NT2/D1 (cell line): ENCODE measurements around the gene DBN1.
A peak's percentile ranks its signal among the peaks of the same experiment; 100 is the strongest.
"Not testable (repeated sequence)": the region's sequence is repeated elsewhere in the genome, so short reads cannot be mapped to it uniquely, and the experiment has no call there.

ENCODE experiments used
- DNase-seq: peaks from one replicate; pipeline ENCODE4 v3.0.0-alpha.2; 2011; ENCODE audit warnings: low read depth, low spot score
- H3K27me3 ChIP-seq: 2 replicates; pipeline ENCODE4 v1.6.0; 2011; ENCODE audit warnings: mild to moderate bottlenecking; ENCODE audit not compliant: insufficient read length, insufficient read depth
- H3K36me3 ChIP-seq: 2 replicates; pipeline ENCODE4 v1.6.1; 2011; ENCODE audit warnings: mild to moderate bottlenecking, low read length, mixed read lengths; ENCODE audit not compliant: insufficient read depth, insufficient read length
- H3K4me1 ChIP-seq: 2 replicates; pipeline ENCODE4 v1.5.1; 2011; ENCODE audit not compliant: insufficient read depth, insufficient read length
- H3K4me3 ChIP-seq: 2 replicates; pipeline ENCODE4 v1.5.1; 2011; ENCODE audit warnings: low read depth; ENCODE audit not compliant: insufficient read length
- H3K9ac ChIP-seq: 2 replicates; pipeline ENCODE4 v1.6.0; 2011; ENCODE audit warnings: low read depth; ENCODE audit not compliant: insufficient read length
- H3K9me3 ChIP-seq: 2 replicates; pipeline ENCODE4 v1.5.1; 2011; ENCODE audit warnings: mild to moderate bottlenecking, low read length; ENCODE audit not compliant: insufficient read depth
- SUZ12 ChIP-seq: IDR thresholded peaks from 2 replicates; pipeline ENCODE4 v1.6.1; 2011; ENCODE audit not compliant: insufficient read length, insufficient read depth; ENCODE audit errors: extremely low read depth
- YY1 ChIP-seq: IDR thresholded peaks from 2 replicates; pipeline ENCODE4 v1.6.1; 2011; ENCODE audit not compliant: insufficient read length, insufficient read depth
- ZNF274 ChIP-seq: IDR thresholded peaks from 2 replicates; pipeline ENCODE4 v1.6.1; 2011; ENCODE audit warnings: mild to moderate bottlenecking, low read depth, low read length

Gene DBN1

DNA sequence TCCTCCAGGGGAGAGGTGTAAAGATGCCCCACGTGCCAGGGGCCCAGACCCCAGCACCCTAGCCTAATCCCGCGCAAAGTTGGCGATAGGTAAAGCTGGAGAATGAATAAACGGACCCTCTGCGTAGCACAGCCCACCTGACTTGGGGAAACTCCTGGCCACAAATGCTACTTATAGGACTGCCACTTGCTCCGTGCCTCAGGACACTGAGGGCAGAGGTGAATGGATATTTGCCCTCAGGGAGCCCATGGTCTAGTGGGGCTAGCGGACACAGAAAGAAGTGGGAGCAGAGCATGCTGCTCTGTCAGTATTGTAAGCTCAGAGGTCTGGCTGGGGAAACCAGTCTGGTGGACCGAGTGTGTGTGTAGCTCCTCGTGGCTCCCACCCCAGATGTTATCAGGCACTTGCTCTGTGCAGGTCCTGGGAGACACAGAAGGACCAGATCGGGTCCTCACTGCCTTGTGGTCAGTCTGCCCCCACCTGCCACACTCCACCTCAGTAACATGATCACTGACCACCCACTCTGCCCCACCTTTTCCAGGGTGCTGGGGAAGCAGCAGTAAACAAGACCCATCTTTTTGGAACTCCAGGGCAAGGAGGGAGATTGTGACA, 46.1 kb downstream of the DBN1 start:
- TF ChIP-seq YY1 = no peak
- TF ChIP-seq SUZ12 = no peak
- TF ChIP-seq ZNF274 = no peak
- H3K9me3 ChIP-seq = no peaks in the 10 kb centered on the region
- H3K27me3 ChIP-seq = no peaks in the 10 kb centered on the region
- H3K4me1 ChIP-seq = peaks cover 25% of the 10 kb centered on the region
- H3K36me3 ChIP-seq = peaks cover 34% of the 10 kb centered on the region
- H3K9ac ChIP-seq = peak overlapping the region; percentile 97
- H3K4me3 ChIP-seq = peak overlapping the region; percentile 90
- no peak for DNase-seq

DNA sequence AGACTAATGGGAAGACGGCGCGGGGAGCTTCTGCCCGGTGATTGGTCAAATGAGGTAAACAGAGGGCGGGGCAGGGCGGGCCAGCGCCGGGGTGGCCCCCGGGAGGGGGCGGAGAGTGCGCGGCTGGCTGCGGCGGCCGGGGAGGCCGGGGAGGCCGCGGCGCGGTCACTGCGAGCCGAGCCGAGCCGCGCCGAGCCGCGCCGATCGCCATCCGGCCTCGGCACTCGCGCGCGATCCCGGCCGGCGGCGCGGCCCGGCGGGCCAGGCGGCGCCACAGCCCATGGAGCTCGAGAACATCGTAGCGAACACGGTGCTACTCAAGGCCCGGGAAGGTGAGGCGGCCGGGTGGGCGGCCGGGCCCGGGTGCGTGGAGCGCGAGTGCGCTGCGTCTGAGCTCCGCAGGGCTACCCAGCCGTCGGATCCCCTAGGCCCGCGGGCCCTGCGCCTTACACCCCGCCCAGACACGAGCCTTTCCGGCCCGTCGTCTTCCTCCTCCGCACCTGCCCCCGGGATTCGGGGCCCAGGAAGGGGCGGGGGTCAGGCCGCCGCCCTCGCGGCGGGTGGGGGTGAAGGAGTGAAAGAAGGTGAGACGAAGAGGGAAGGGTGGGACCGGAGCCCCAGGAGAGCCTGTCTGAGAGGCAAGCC, 46.7 kb downstream of the DBN1 start, which contains the start of gene GRK6:
Gene GRK6, plus strand, starts transcription at position 111 of the 645 bp plus-strand sequence. Its CDS starts 170 bp downstream, at position 281.
- Histone ChIP-seq H3K4me3 (peak within 1 kb of the TSS; percentile 90), H3K4me1 (peaks cover 25% of the 10 kb centered on the region), H3K27me3 (no peaks in the 10 kb centered on the region), H3K36me3 (peaks cover 28% of the 10 kb centered on the region), H3K9ac (peak within 1 kb of the TSS; percentile 97), H3K9me3 (no peaks in the 10 kb centered on the region)
- TF ChIP-seq YY1 (no peak), ZNF274 (no peak), SUZ12 (no peak)
- no peak for DNase-seq

DNA sequence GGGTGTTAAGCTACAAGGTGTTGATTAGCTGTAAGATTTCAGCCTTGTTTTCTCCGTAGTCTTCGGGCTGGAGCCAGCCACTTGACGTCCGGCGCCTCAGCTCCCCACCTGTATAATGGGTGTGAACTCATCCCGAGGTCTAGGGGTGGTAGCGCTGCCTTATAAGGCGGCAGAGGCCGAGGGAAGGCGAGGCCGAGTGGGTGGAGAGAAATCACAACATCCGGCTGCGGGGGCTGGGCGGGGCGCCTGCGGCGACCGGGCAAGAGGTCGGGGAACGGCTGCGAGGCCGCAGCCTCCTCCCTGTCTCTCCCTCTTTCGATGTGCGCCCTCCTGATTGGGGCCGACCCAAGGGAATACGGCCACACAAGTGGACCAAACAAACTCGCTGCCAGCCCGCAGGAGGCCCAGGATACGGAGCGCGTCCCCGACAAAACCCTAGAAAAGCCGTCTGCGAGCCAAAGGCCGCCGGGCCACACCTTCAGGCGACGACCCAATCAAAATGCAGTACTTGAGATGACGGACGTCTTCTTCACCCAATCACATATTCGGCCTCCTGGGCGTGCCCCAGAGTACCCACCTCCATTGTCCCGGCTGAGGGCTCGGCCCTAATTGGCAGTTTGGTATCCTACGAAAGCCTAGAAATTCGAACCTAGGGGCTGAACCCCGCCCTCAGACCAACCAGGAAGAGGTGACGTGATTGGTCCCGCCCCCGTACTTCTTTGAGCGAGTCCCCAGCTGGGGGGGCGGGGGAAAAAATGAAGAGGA, 47.5 kb downstream of the DBN1 start:
- peaks cover 21% of the 10 kb centered on the region for H3K36me3 ChIP-seq
- no peaks in the 10 kb centered on the region for H3K9me3 ChIP-seq
- no peaks in the 10 kb centered on the region for H3K27me3 ChIP-seq
- H3K9ac ChIP-seq = peak overlapping the region; percentile 85
- H3K4me1 ChIP-seq = peaks cover 27% of the 10 kb centered on the region
- H3K4me3 ChIP-seq = peak overlapping the region; percentile 65
- TF ChIP-seq SUZ12 (no peak), ZNF274 (no peak), YY1 (no peak)
- peak; percentile 100 for DNase-seq

DNA sequence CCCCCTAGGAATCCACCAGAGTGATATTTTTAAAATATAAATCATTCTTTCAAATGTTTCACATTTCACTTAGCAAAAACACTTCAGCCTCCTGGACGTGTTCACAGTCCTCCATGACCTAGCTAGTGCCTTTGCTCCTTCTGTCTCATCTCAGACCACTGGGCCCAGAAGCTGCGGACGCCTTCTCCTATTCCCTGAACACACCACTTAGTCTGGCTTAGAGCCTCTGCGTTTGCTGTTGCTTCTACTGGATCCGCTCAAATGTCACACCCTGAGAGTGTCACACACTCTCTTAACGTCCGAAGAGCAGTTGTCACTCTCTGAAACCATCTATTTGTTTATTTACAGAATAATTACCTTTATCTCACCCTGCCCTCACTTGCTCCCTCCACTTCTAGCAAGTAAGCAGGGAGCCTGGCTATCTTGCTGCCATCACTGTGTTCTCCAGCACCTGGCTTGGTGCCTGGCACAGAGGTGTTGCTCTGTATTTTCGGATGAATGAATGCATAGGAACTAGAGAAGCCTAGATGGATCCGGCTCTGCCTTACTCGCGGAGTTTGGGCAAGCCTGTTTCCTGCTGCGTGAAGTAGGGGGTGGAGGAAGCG, 48.1 kb downstream of the DBN1 start:
- Histone ChIP-seq H3K36me3 (peaks cover 14% of the 10 kb centered on the region), H3K4me1 (peaks cover 28% of the 10 kb centered on the region), H3K9me3 (no peaks in the 10 kb centered on the region), H3K4me3 (peak overlapping the region; percentile 65), H3K27me3 (no peaks in the 10 kb centered on the region), H3K9ac (peak overlapping the region; percentile 85)
- no peak for DNase-seq
- TF ChIP-seq SUZ12 (no peak), ZNF274 (no peak)

DNA sequence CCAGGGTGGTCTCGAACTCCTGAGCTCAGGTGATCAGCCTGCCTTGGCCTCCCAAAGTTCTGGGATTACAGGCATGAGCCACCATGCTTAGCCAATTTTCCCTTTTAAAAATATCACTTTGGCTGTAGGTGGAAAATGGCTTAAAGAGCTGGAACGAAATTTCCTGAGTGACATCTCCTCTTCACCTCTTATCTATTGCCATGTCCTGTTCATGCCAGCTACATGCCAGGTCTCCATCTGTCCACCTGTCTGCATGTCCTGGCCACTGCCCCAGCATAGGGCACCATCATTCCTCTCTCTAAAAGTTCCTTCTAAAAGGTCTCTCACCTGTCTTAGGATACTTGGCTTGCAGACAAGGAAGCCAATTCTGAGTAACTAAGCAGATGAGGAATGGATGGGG, 49.8 kb downstream of the DBN1 start:
- no peak for TF ChIP-seq YY1
- no peak for TF ChIP-seq ZNF274
- TF ChIP-seq SUZ12 = no peak
- no peak overlapping the region for H3K9ac ChIP-seq
- H3K36me3 ChIP-seq = peaks cover 2% of the 10 kb centered on the region
- H3K4me1 ChIP-seq = peaks cover 17% of the 10 kb centered on the region
- no peaks in the 10 kb centered on the region for H3K27me3 ChIP-seq
- DNase-seq = no peak
- H3K9me3 ChIP-seq = no peaks in the 10 kb centered on the region
- H3K4me3 ChIP-seq = no peak overlapping the region

DNA sequence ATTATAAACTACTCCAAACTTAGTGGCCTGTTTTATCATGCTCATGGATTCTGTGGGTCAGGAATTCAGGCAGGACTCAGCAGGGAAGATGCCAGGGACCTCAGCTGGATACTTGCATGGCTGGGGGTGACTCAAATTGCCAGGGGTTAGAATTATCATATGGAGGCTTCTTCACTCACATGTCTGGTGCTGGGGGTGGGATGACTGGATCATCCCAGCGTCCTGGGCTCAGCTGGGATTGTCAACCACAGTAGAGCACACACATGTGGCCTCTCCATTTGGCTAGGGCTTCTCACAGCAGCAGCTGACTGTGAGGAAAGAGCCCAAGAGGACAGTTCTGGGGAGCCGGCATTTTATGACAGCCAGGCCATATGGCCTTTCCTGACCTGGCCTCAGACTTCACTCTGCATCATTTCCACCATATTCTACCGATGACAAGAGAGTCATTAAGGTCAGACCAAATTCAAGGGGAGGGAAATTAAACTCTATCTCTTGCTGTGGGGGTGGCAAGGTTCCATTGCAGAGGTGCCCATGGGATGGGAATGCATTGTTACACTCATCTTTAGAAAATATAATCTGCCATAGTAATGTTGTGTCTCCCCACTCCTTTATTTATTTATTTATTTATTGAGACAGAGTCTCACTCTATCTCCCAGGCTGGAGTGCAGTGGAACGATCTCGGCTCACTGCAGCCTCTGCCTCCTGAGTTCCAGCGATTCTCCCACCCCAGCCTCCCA, 52.2 kb downstream of the DBN1 start:
- TF ChIP-seq SUZ12 (no peak), YY1 (no peak), ZNF274 (no peak)
- H3K9ac ChIP-seq = no peak overlapping the region
- no peaks in the 10 kb centered on the region for H3K9me3 ChIP-seq
- no peaks in the 10 kb centered on the region for H3K27me3 ChIP-seq
- DNase-seq = no peak
- no peaks in the 10 kb centered on the region for H3K36me3 ChIP-seq
- H3K4me1 ChIP-seq = peaks cover 11% of the 10 kb centered on the region
- H3K4me3 ChIP-seq = no peak overlapping the region

DNA sequence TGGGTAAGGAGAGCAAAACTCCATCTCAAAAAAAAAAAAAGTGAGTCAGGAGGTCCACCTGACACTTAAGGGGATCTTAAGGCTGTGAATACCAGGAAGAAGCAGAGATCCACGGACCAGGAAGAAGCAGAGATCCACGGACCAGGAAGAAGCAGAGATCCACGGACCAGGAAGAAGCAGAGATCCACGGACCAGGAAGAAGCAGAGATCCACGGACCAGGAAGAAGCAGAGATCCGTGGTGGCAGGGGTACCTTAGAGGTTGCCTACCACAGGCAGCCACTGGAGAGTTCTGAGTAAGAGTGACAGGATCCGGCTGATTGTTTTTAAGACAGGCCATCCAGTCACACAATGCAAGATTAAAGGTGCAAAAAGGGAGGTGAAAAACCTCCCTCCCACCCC, 53.0 kb downstream of the DBN1 start:
- H3K4me3 ChIP-seq, H3K9ac ChIP-seq, H3K9me3 ChIP-seq, DNase-seq, H3K27me3 ChIP-seq, H3K36me3 ChIP-seq: not testable (repeated sequence)
- H3K4me1 ChIP-seq = peaks cover 11% of the 10 kb centered on the region
